CD4-positive, alpha-beta T cell treated with Interleukin-17A for 4 hours (primary cell): ENCODE measurements around the gene COX4I1.
"Not testable (repeated sequence)": the region's sequence is repeated elsewhere in the genome, so short reads cannot be mapped to it uniquely, and the experiment has no call there.

ENCODE experiments used
- DNase-seq: peaks from one replicate; pipeline ENCODE4 v3.0.0-alpha.2; 2020; ENCODE audit warnings: mixed read lengths

The COX4I1 gene

DNA sequence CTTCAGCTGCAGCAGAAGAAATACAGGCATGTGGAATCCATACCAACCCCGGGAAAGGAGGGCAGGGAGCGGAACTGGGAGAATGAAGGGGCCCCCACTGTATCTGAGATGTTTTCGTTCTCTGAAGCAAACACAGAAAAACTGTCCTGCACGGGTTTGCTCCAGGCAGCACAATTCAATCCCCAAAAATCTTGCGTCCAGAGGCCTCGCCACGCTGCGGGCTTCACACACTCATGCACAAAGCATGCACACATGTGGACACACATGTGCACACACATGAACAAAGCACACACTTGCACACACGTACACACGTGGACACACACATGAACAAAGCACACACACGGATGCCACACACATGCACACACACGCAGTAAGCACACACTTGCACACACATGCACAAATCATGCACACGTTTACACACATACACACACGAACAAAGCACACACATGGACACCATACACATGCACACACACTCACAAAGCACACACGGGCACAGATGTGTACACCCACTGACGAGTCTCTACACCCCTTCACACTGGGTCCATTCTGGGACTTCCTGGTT is 27.3 kb downstream of the COX4I1 start:
- DNase-seq, result no peak

DNA sequence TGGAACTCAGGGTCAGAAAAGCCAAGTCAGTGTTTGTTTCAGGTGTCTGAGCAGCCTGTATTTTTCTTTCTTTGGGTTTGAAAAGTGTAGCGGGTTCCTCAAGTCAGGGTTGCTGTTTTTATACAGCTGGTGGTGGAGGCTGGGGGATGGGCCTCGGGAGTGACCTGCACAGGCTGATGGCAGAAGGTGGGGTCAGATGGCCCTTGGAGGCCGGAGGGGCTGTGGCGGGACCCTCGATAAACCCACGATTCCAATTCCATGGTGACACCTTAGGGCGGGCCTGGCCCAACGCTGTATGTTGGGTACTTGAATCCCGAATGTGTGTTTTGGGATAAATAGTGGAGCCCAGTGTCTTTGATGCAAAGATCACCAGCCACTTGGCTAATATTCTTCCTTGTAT is 28.7 kb downstream of the COX4I1 start:
- DNase-seq, result no peak

DNA sequence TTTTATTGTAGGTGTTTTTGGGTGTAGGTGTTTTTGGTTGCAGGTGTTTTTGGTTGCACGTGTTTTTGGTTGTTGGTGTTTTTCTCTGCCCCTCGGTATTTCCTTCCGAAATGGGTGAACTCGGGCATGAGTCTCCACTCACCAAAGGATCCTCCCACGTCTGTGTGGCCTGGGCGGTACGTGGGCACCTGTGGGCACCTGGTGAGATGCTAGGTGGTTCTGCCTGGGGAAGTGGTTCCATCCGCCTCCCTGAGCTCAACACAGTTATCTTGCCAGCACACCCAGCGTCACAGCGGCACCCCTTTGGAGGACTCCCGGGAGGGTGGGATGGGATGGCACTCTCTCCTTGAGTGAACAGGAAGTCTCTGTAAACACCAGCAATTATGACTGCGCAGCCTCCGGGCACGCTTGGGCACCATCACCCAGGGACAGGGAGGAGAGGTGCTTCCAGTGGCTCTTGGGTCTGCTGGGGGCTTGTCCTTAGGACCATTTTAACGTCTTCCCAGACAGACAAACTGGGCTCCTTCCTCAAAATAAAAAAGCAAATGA is 29.8 kb downstream of the COX4I1 start:
- no peak for DNase-seq

DNA sequence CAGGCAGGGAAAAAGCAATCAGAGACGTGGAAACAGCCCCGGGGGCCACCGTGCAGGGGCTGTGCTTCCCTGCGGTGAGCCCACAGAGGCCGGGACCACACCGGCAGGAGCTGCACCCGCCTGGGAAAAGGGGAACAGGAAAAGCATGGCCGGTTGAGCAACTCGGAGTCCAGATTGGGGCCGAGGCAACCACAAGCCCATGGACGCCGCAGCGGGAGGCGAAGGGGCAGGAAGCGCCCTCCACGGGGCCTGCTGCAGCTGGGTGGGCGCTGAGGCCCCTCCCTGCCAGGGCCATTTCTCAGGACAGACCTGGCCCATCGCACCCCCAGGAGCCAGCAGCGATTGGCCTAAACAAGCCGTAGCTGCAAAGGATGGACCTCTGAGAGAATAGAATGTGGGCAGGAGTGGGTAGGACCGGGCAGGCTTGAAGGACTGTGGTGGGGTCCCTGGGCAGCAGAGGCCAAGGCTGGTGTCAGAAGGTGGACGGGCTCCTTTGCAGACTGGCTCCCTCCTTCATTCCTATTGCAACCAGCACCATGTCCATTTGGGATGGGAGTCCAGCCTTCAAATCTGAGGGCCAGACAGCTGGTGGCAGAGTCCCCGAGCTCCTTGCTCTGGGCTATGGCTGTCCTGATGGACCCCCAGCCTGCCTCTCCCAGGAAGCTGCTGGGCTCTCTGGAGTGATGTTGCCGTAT is 30.4 kb downstream of the COX4I1 start:
- no peak for DNase-seq

DNA sequence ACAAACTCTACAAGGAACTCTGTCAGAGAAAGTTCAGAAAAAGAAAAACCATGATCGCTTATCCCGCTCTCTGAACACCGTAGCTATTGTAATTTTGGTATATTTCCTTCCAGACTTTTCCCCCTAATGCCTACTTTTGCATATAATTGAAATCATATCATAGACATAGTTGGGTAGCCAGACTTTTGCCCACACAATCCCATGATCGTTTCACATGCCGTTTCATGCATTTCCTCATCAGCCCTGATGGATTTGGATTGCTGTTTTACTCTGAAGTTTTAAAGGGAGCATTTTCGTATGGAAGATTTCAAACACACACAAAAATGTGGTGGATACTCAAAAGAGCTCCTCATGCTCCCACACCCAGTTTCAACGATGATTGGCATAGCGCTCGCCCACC is 31.3 kb downstream of the COX4I1 start:
- DNase-seq, result no peak

DNA sequence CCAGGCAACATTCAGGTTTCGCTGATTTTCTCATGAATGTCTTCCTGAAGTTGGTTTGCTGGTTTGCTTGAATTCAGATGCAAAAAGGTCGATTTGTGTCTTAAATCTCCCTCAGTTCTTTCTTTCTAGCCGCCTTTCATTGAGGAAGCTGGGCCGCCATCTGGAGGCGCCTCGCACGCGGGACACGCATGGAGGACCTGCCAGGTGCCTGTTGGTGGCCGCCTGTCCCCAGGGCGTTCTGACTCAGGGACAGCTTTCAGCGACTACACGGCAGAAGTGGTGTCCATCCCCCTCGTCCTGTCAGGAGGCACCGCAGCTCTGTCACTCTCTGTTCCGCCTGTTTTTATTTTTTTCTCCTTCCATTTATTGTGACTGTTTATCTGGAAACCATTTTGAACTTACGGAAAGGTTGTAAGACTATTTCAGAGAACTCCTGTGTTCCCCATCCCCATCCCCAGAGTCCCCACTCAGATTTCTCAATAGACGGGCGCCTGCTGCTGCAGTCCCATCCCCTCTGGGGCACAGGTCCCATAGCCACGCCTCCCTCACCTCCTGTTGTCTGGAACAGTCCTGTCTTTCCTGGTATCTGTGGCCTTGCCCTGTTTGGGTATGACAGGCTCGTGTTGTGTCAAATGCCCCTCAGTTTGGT is 33.2 kb downstream of the COX4I1 start:
- no peak for DNase-seq

DNA sequence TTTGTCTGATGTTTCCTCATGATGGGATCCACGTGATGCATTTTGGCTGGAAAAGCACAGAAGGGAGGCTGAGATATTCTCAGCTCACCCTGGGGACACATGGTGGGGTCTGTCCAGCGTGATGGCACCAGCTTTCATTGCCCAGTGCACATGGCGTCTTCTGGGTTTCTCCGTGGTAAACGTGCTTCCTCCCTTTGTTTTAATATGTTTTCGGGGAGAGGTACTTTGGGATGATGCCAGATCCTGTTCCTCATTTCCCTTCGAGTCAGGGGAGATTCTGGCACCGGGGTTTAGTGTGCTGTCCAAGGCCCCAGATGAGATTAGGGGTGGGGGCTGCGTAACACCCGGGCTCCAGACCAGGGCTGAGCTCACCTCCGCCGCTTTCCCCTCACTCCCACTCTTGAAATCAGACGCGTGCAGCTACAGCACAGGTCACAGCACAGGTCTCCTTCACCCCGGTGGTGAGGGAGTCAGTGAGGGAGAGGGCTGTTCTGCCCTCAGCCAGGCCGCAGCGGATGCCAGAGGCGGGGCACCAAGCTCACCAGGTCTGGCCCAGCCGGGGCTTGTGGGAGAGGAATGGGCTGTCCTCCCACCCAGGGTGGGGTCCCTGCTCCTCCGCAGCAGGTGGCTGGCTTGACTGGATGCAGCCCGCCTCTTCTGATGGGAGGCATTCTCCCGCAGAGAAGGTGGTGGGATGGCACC is 33.9 kb downstream of the COX4I1 start:
- DNase-seq, result no peak

DNA sequence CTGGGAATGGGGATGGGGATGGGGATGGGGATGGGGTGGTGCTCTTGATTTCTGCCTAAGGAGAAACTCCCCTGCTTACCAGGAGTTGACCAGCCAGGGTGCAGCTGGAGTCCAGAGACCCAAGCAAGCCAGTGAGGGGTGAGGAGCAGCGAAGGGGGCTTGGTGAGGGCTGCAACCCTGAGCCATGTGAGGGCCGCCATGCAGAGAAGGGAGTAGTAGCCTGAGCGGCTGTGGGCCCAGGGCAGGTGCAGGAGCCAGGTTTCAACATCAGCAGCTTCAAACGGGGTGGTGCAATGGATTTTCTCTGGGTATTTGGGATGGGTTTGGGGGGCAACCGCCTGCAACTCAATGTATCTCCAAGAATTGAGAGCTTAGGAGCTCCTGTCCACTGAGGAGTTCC is 35.2 kb downstream of the COX4I1 start:
- DNase-seq, result no peak

DNA sequence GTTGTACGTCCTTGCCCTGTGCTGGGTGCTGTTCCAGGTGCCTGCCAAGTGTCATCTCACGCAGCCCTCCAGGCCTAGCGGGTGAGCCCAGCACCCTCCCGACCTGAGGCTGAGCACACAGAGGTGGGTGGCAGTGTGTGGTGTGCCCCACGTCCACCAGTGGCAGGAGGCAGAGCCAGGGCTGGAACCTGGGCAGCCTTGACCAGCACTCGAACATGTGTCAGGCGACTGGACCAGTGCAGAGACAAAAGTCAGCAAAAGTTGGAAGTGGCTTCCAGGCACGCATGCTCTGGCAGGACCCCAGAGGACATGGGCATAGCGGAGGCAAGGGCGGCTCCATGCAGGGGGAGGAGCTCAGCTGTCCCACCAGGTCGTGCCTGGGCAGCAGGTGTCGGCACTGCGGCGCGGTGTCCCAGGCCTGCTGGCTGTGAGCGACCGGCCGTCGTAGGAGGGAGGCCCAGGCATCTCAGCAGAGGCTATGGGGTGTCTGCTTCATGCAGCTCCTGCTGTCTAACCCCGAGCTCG is 35.8 kb downstream of the COX4I1 start:
- DNase-seq, result no peak

DNA sequence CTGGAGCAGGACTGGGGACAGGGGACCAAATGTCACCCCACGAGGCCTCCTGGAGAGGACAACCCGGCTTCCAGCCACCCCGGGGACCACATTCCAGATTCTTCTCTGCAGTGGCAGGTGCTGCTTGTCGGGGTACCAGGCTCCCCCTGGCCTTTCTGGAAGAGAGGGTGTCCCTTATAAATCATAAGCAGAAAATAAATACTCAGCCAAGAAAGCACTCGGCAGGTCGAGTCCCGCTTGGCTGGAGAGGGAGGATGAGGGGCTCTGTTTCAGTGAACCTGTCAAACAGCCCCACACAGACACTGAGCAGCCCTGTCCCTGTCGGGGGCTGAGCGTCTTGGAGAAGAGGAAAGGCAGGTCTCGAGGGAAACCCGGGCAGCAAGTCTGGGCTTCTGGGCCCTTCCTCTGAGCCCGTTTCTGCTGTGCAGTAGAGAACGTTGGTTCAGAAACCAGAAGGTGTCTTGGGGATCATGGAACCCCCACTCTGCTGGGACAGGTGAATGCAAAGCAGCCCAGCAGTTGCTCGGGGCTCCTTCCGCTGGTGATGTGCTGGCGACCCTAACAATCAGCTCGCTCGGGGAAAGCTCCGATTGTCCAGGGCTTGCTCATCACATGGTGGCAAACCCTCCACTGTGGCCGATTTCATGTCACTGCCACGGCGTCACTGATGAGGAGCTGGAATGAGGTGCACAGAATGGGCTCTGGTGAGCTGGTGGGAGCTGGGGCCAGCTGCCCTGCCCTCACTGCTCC is 36.6 kb downstream of the COX4I1 start:
- no peak for DNase-seq

DNA sequence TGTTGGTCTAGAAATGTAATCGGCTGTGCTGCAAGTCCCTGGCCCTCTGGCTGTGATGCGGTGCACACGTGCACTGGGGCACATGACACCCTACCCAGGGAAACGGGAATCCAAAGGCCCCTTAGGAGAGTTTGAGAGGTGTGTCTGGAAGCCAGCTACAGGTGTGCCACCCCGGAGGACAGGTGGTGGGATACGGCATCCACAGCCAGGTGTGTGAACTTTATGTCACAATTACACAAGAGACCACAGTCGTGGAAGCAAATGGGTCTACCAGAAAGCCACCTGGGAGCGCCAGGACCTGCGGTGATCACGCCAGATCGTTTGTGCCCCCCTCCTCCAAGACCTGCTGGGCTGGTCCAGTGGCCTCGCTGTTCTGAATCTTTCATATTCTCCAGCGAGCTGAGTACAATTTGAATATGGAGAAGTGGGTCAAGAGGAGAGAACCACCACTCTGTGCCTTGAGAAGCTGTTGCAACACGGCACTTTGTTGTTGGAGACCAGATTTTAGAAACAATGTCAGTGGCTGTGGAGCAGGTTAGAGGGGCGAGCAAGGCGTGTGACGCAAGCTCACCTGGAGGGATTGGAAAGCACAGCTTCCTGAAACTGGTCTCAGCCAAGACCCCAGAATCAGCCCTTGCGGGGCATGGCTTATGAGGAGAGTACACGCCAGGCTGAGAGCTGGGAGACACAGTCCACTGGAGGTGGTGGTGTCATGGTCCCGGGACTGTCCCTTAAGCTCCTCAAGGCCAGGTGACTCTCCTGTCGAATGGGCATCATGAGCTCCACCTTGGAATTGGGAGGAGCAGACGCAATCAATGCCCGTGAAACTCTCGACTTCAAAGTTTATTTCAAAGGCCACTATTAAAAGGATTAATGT is 37.4 kb downstream of the COX4I1 start:
- DNase-seq, result no peak

DNA sequence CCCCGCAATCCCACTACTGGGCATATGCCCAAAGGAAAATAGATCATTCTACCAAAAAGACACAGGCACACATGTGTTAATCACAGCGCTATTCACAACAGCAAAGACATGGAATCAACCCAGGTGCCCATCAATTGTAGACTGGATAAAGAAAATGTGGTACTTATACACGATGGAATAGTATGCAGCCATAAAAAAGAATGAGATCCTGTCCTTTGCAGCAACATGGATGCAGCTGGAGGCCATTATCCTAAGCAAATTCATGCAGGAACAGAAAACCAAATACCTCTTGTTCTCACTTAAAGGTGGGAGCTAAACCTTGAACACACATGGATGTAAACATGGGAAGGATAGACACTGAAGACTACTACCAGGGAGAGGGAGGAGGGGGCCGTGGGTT is 38.2 kb downstream of the COX4I1 start:
- DNase-seq, result not testable (repeated sequence)

DNA sequence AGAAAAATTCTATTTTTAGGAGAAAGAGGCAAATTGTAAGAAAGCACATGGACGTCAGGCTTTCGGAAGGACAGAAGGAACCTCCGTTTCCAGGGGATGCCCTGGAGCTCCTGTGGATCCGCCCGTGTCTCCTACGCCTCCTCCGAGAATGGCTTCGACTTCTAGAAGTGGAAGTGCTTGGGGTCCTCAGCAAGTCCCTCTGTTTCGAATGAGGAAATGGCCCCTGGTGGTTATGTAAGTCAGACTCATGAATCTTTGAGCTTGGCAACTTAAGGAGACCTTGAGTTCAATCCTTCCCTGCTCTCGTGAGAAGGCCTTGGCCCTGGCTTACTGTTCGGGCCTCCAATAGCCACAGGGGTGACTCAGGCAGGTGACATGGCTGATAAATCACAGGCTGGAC is 38.9 kb downstream of the COX4I1 start:
- no peak for DNase-seq

DNA sequence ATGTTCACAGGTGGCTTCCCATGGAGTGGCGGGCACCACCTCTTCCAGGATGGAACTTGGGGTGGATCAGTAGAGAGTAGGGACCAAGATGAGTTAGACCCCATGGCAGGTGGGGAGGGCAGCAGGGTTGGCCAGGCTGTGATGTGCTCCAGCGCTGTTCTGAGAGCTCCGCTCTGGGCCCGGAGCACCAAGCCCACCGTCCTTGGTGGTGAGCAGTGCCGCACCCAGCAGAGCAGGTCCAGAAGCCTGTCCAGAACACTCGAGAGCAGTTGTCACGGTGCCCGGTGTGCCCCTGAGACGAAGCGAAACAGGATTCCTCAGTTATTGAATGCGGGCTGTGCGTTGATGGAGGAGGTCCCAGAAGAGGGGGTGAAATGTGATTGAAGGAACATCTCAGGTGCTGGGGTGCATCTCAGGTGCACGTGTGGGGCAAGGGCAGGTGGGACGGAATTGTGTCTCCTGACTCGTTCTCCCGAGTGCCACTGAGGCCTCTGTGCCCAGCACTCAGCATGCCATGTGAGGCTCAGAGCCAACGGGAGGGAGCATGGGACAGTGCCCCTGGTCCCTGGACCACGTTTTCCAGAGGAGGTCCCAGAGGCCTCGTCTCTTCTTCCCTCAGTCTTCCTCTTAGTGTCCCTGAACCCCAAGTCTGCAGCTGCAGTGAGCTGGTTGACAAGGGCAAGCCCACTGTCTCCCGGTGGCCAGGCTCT is 39.5 kb downstream of the COX4I1 start:
- no peak for DNase-seq

DNA sequence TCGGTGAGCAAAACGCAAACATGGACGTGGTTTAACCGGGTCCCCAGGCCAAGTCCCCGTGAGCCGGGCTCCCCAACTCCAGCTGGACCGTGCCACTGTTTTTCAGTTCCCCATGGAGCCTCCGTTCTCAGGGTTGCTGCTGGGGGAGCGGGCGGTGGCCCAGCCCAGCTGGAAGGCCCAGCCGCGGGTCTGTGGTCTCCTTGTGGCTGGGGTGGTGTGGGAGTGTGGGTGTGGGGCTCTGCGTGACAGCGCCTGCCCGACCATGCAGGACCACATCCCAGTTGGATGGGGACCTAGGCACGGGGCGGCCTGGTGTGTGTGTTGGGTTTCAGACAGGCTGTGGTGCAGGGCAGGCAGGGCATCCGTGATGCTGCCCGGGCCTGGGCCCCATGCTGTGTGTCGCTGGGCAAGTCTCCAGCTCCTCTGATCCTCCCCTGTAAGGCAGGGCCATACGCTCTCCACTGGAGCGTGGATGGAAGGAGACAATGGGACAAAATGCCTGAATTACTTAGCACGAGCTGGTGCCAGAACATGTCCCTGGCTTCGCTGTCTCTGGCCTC is 40.3 kb downstream of the COX4I1 start:
- DNase-seq, result no peak

DNA sequence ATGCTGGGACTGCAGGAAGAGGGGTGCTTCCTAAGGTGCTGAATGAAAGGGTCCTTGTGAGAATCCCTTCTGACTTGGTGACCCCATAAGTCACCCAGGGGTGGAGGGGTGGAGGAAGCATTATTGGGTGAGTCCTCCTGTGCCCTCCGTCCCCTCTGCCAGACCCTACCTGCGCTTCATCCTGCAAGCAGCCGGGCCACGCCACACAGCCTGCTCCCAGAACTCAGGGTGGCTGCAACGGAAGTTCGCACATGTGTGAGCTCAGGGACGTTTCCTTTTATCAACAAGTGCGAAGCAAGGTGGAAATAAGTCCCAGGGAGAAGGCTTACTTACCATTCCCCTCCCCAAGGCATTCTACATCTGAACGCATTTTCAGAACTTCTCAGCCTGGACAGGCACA is 40.9 kb downstream of the COX4I1 start:
- no peak for DNase-seq

DNA sequence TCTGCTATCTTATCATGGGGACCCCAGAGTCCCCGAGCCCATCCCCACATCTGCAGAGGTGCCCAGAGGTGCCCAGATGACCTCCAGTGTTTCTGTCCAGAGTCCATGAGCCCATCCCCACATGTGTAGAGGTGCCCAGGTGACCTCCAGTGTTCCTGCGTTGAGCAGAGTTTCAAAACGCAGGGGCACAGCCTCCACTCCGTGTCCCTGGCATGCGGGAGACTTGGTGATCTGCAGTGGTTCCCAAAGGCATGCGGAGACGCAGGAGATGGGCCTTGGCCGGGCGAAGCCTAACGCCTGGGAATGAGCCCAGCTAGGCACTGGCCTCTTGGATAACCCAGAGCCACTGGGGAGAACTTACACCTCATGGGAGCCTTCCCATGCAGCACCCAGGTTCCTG is 41.3 kb downstream of the COX4I1 start:
- no peak for DNase-seq

DNA sequence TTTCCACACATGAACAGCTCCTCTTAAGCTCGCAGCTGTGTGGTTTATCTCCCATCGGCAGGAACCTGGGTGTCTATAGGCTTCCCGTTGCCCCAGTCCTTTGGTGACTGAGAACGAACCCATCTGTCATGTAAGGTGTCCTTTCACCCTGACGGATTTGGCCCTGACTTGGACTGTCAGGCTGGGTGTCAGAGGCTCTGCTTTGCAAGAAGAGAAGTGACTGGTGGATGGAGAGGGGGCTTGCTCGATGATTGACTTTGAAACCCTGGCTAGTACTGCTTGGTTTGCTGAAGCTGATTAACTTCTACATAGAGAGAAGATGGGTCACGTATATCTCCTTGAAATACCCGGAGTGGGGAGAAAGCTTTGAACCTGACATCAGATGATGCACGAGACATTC is 42.9 kb downstream of the COX4I1 start:
- DNase-seq, result no peak

DNA sequence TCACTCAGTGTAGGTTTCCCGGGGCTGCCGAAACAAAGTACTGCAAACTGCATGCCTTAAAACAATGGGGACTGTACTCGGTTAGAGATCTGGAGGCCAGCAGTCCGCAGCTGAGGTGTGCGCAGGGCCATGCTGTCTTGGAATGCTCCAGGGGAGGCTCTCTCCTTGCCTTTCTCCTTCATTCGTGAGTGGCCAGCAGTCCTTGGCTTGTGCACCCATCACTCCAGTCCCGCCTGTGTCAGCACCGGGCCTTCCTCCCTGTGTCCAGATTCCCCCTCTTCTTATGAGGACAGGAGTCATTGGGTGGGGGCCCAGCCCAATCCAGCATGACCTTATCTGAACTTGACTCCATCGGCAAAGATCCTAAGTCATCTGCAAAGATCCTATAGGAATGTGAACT is 43.4 kb downstream of the COX4I1 start:
- DNase-seq, result no peak

DNA sequence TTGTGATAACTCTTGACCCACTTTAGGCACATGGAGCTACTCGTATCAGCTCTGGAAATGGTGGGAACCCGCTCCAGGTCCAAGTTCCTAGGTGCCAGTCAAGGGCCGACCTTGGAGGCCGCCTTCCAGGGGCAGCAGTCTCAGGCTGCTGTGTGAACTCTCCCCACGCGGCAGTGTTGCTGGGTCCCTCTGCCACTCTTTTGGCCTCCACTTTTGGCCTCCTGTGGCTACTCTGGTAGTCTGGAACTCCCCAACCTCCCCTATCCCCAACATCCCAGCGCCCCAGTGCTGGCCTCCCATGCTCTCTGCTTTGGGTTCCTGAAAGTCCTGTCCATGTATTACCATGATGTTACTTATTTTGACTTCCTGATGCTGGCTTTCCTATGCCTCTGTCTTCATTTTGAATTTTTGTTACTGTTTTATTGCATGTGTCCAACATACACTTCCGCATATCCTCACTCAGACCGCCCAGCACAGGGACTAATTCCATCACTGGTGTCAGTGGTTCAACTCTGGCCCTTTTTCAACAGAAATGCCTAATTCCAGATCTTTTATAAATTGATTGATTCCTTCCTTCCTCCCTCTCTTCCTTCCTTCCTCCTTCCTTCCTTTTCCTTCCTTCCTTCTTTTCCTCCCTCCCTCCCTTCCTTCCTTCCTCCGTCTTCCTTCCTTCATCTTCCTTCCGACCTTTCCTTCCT is 44.1 kb downstream of the COX4I1 start:
- DNase-seq, result no peak
